HG02938 (cell line): Measurements from ENCODE around the gene TNS1.

Source experiments
- ATAC-seq: cut with Tn5 transposase; IDR thresholded peaks from one replicate; pipeline ENCODE4 v1.9.1; 2021; ENCODE audit warnings: mild to moderate bottlenecking, moderate library complexity; ENCODE audit not compliant: unreplicated experiment

The TNS1 gene

DNA sequence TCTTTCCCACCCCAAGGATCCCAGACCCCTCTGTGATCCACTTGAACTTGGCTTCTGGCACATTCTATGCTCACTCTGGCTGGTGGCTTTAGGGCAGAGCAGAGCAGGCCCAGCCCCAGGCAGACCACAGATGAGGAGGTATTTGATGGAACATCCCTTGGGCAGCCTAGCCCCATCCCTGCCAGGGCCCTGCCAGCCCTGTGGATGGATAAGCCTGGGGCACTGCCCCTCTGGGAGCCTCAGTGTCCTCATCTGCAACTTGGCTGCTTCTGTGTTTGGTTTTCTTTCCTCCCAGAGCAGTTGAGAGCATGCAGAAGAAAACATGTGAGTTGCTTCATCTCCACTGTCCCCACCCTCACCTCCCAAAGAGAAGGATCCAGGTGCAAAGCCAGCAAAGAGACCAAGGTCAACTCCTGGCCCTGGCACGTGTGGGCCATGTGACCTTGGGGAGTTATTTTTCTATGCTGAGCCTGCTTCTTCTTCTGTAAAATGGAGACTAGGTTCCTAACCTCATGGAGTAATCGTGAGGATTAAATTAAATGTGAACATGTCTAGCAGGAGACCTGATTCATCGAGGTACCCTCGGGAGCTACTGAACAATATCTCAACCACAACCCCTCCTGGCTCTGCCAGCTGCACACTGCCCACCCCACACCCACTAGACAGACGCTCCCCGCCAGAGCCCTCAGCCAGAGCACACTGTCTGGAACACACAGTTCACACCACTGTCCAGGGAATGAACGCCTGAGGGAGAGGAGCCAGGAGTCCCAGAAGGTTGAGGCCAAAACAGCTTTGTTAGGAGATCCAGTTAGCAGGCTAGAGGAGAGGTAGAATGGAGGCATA, 14.6 kb upstream of the TNS1 start:
- no peak for ATAC-seq

DNA sequence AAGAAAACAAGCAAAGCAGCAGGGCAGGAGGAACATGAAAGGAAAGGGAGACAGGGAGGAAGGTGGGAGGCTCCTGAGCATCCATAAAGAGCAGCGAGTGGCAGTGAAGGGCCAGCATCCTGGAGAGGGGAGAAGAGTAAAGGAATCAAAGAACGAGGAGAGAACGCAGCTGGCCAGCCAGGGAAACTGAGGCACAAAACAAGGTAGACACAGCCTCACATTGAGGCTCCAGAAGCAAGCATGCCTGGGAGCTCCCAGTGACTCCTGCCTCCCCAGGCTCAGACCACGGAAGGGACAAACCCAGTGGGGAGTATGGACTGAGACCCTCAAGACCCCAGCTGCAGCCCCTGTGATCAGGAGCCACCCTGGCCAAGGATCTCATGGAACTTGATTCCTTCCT, 14.0 kb upstream of the TNS1 start:
- ATAC-seq: no peak

DNA sequence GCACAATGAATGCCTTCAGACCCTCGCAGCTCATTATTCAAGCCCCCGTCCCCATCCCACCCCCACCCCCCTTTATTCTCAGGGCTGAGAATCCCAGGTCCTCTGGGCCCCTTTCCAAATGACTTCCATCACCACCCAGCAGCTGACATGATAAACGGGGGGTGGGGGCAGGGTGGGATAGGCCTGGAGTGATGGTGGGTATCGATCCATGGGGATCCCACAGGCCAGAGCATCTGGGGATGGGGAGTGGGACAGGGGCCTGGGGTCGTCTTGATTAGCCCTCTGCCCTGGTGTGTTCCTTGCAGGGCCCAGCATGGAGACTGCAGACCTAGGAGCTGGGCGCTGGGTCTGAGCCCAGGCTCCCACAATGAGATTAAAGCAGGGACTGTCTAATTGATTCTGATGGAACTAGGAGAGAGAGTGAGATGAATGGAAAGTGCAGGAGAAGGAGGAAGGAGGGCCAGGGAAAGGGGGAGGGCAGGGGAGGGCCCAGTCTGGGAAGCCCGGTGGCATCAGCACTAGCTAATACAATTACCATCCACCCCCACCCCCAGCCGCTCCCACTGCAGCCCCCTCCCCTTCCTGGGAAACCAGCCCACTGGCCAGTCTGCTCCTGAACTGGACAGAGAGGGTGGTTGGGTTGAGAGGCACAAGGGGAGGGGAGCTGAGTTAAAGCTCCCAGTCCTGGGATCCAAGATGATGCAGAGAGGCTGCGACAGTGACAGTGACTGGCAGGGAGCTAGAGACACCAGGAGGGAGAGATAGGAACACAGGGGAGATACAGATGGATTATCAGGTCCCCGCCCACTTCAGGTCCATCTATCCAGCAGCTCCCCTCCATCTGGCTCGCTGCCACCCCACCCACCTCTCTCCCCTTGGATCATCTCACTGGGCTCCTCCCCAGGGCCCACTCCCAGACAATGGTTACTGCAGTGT, 13.1 kb upstream of the TNS1 start:
- no peak for ATAC-seq

DNA sequence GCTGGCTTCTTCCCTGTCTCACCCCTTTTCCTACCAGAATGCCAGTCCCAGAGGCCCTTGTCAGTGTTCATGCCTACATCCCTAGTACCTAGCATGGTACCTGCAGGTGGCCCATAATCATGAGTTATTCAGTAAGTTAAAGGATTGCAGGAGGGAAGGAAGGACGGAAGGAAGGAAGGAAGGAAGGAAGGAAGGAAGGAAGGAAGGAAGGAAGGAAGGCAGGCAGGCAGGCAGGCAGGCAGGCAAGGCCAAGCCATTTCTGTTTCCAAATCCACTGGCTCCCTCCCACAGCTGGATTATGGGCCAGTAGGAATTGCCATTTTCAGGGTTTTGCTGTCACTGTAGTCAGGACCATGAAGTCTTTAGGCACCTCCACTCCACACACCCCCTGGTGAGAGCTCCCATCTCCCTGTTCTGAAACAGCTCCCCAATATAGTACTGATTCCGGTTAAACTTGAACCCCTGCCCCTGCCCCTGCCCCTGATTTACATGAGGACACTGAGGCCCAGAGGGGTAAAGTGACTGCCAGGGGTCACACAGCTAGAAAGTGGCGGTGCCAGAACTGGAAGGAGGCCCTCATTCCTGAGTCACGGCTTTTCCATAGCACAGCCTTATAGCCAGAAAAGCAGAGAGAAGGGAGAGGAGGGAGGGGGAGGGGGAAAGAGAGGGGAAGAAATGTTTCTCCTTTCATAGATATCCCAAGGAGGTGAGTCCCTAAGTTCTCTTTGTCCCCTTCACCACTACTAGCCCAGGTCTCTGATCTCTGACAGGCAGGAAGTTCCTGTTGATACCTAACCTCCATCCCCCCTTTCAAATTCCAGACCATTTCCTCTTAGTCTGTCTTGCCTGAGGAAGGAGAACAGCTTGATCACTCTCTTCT, 12.2 kb upstream of the TNS1 start:
- no peak for ATAC-seq

DNA sequence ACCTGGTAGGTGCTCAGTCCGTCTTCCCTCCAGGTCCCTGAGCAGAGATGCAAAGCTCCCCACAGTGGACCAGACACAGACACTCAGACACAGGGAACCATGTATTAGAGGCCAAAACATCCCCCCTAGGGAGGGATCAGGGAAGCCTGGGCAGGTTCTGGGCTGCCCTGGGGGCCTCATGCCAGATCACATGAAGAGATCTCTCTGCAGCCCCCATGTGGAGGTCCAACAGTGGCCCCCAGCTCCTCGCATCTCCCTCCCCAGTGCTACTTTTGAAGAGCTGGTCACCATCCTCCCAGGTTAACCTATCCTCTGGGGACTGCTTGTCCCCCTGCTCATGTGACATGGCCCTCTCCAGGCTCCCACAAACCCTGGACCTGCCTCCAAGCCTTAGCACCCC, 10.5 kb upstream of the TNS1 start:
- ATAC-seq: no peak

DNA sequence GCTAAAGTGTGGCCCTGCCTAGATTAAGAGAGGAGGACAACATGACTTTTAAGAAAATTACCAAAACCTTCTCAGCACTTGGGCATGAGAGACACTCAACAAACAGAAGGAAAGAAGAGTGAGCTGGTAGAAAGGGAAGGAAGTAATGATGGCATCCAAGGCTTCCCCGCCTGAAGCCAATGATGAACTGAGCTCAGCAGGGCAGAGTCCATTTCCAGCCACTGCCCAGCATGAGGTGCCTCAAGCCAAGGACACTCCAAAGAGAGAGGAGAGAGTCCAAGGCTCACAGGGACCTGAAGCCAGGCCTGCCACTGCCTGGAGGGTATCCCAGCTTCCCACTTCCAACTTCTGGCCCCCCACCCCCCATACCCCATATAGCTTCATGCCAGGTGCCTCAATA, 9.5 kb upstream of the TNS1 start:
- no peak for ATAC-seq

DNA sequence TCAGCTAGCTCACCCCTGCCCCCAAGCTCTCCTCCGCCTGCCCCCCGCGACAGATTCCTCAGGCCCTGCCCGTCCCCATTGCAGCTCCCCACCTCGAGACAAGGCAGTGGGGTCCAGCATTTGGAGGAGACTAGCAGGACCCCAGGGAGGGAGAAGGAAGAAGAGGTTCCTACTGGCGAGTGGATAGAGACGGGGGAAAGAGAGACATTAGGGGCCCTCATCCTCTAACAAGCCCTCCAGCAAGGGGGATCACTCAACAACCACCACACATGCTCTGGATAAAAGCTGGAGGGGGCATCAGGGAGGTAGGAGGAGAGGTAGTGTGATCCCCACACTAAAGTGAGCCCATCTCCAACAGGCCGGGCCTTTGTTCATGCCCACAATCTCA, 8.9 kb upstream of the TNS1 start:
- ATAC-seq: no peak

DNA sequence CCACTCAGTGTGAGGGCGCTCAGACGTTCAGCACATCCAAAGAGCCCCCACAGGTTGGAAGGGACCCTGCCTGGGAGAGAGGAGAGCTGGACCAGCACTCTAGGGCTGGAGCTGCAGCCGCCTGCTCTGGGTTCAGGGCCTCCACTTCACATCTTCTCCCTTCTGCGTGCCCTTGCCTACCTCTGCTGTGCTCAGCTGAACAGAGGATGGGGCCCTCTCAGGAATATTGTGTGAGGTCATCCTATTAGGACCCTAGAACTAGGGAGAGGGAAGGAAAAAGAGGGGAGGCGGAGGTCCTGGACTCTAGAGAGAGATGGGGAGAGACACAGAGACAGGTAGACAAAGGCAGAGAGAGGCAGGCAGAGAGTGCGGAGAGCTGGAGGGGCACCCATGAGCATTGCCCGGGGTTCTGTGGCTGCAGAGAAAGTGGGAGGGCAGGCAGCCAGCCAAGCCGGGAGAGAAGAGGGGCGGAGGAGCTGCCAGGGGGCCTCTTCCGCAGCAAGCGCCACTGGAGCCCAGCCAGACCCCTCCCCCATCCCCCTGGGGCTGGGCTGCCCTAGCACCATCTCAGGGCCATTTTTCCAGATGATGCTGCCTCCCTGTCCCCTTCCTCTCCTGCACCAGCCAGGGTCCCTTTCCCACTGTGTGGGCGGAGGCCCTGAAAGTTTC, 8.3 kb upstream of the TNS1 start:
- ATAC-seq: no peak

DNA sequence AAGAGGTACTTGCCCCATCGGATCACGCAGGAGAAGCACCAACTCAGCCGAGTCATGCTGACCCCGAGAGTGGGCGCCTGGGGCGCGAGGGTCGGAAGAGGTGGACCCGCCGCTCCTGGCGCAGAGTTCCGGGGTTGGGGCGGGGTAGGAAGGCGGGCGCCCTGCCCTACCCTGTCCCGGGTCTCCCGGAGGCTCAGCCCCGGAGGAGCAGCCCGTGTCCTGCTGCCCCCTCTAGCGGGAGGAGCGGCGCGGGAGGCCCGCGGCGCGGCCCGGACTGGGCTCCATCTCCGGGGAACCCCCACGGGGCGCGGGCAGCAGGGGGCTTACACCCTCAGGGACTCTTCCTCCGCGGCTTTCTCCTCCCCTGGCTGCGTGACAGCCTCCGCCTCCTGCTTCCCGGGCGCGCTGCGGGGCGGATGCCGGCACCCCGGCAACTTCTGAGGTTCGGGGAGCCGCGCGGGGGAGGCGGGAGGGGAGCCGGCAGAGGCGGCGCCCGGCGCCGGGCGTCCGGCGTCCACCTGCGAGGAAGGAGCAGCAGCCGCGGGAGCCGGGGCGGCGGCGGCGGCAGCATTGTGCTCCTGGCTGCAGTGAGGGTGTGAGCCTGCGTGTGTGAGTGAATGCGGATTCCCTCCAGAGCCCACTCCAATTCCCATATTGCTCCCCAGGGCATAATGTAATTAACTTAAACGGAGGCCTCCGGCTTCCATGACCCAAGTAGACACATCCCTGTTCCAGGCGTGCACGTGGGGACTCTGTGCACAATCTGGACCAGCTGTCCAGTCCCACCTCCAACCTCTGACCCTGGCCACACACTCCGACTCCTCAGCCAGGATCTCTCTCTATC, 7.6 kb upstream of the TNS1 start:
- no peak for ATAC-seq

DNA sequence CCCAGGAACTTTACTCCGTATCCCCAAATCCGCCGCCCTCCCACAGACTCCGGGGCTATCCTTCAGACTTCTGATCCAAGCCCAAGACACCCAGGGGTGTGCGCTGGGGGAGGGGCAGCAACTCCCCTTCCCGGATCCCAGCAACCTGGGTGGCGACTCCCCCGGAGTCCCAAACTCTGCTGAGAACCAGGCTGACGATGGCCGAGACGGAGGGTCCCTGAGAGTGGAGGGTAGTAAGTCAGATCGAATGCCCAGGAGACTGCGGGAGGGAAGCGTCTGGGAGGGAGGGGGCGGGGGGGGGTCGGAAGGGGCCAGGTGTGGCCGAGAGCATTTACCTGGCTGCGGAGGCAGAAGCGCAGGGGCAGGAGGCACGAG, 7.0 kb upstream of the TNS1 start:
- no peak for ATAC-seq

DNA sequence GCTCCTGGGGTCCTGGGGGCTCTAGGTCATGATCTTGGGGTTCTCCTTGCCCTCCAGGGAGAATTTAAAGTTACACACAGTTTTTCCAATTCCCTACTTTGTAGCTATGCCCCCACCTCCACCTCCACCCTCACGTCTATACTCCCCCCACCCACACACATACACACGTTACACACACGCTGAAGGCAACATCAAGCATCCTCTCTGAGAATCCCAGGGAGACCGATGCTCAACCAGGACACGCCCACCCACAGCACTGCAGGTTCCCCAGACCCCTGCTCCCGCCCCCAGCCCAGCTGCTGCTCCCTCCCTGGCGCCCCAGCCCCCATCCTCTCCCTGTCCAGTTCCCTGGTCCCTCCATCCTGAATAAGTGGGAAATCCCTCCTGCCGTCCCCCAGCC, 6.4 kb upstream of the TNS1 start:
- no peak for ATAC-seq

DNA sequence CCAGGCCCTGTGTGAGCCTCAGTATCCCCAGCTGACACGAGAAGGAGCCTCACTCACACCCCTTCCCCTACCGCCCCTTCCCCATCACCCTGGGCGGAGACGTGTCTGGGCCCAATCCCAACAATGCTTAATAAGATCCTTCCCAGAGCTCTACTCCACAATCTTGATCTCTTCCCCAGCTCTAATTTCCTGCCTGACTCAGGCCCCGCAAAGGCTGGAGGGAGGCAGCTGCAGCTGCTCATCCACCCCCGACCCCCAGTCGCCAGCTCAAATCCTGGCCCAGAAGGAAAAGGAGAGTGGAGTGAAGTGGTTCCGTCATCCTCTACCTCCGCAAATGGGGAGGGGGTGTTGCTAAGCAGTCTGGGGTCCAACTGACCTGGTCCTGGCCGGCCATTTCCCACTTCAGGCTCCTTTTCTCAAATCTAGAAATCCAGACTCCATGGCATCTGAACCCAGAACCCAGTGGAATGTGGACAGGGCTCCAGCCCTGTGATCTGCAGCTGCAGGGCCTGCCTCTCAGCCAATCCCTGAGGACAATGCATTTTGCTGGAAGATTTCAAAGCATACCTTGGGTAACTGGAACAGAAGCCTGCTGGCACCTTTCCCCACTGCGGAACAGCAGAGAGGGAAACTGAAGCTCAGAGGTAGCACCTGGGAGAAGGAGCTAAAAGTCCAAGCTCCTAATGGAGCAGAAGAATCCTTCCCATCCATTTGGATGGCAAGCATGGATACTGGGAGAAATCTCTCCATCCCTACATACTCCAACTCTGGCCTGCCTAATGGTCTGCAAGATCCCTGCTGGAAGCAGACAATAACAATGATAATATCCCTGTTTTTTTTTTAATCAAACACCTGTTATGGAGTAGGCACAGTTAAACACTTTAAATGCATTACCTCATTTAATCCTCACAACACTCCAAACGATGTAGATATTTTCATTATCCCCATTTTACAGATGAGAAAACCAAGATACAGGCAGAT, 5.6 kb upstream of the TNS1 start:
- ATAC-seq: no peak

DNA sequence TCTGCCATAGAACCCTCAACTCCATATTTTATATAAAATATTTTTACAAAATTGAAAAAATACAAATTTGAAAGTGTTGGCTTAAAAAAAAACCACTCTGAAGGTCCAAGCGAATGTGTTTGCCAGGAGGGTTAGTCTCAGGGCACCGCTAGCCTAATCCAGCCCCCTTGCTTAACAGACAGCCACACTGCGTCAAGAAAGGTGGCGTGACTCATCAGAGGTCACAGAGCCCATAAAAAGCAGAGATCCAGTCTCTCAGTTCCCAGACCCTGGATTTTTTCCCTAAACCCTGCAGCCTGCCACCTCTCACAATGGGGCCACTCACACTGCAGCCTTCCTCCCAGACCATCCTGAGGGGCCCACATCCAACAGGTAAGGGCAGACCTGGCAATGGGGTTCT, 3.9 kb upstream of the TNS1 start:
- no peak for ATAC-seq

DNA sequence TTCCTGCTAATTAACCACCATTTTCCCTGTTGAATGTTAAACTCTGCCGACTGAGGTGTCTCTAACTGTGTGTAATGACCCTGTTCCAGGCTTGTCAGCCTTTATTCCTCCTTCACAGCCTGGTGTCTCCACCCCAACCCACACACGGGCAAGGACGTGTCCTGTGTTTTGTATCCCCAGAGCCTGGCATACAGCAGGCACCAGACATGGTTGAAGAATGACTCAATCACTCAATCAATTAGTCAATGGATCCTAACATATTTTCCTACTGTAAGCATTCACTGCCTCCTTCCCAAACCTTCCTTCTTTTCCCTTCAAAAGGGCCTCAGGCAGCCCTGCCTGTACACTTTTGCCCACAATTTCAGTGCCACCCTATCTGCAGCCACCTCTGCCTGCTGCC, 2.7 kb upstream of the TNS1 start:
- ATAC-seq: no peak

DNA sequence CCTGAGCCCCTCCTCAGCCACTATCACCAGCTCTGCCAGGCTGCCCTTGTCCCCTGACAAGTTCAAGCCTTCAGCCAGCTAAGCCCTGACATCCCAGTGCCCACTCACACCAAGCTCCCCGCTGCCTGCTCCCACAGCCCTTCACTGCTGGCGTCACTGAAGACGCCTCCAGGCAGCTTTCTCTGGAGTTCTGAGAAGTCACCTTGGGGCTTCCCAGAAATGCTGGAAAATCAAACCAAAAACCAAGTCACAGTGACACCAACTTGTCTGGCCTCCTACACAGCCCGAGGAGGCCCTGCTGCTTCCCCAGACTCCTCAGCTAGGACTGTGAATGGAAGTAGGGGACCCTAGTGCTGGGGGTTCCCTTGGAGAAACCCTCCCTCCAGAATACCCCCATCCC, 2.2 kb upstream of the TNS1 start:
- ATAC-seq: no peak

DNA sequence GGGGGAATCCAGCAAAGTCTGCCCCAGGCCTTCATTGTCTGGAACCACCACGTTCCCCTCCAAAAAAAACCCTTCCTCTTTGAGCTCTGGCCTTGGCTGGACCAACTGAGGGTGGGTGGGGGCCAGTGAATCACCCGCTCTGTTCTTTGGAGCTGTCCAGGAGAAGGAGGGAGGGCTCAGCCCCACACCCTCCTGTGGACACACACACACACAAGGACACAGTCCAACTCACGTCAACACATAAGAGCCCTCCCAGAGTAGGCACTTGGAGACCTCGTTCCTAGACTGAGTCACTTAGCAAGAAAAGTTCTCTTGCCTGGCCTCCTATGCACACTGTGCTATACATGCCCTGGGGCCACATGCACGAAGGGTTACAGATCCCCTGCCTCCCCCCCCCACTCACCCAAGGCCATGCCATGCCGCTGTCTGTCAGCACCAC, 1.2 kb upstream of the TNS1 start:
- ATAC-seq: no peak

DNA sequence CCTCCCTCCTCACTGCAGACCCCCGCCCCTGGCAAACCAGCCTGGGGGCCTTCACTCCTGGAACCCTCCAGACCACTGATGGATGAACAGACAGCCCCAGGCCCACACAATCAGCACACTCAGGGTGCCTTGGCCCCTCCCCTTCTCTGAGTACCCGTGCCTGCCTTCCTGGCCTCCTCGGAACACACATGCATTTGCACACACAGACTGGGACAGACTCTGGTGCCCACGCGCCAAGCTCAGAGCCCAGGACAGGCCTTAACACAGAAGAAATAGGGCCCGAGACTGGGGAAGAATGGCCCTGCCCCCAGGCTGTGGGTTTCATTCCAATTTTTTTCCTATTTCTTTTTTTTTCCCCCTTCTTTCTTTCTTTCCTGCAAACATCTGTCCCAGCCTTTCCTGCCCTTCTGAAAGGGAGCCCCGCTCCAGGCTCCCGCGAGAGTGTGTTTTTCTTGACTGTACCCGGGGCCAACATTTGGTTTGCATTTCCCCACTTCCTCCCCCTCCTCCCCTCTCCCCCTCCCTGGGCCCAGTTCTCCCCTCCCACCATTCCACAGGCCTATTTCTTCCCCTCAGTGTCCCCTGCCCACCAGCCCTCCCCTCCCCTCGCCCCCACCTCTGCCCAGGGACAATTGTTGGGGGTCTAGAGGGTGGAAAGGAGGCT, 618 bp upstream of the TNS1 start:
- no peak for ATAC-seq
